ENCODE results near the gene NCAPG.

Gene NCAPG

GRCh38 chr4:17884063-17884462, 73.3 kb downstream of the NCAPG start:
- no peak for DNase-seq

GRCh38 chr4:17884511-17884910, 73.7 kb downstream of the NCAPG start:
- DNase-seq = no peak

GRCh38 chr4:17889692-17890091, 78.9 kb downstream of the NCAPG start:
- no peak for DNase-seq

DNA sequence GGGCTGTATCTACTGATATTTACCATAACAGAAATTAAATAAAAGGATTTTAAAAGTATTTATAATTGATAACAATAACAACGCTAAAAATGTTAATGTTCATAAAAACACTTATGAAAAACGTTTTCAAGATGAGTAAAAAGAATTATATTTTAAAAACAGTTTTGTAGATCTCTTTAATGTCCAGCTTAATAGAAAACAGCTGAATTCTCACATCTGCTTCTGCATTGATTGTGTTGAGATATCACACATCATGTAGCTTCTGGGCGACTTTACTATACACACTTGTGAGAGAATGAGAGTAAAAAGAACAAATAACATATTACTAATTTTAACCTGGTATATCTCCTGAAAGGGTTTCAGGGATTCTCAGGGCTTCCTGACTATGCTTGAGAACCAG, 83.6 kb downstream of the NCAPG start:
- DNase-seq = no peak
